HG03175 (cell line): ENCODE data around the gene ATXN2.
A peak's percentile ranks its signal among the peaks of the same experiment; 100 is the strongest.
"Not testable (repeated sequence)": the region's sequence is repeated elsewhere in the genome, so short reads cannot be mapped to it uniquely, and the experiment has no call there.

Experiments
- ATAC-seq: cut with Tn5 transposase; IDR thresholded peaks from one replicate; pipeline ENCODE4 v1.9.1; 2021; ENCODE audit warnings: mild to moderate bottlenecking, moderate library complexity; ENCODE audit not compliant: unreplicated experiment

Gene ATXN2

GRCh38 chr12:111578276-111578970 is 20.7 kb downstream of the ATXN2 start:
- ATAC-seq = no peak

GRCh38 chr12:111574797-111575443 is 24.2 kb downstream of the ATXN2 start:
- no peak for ATAC-seq

GRCh38 chr12:111573476-111573875 is 25.6 kb downstream of the ATXN2 start:
- no peak for ATAC-seq

DNA sequence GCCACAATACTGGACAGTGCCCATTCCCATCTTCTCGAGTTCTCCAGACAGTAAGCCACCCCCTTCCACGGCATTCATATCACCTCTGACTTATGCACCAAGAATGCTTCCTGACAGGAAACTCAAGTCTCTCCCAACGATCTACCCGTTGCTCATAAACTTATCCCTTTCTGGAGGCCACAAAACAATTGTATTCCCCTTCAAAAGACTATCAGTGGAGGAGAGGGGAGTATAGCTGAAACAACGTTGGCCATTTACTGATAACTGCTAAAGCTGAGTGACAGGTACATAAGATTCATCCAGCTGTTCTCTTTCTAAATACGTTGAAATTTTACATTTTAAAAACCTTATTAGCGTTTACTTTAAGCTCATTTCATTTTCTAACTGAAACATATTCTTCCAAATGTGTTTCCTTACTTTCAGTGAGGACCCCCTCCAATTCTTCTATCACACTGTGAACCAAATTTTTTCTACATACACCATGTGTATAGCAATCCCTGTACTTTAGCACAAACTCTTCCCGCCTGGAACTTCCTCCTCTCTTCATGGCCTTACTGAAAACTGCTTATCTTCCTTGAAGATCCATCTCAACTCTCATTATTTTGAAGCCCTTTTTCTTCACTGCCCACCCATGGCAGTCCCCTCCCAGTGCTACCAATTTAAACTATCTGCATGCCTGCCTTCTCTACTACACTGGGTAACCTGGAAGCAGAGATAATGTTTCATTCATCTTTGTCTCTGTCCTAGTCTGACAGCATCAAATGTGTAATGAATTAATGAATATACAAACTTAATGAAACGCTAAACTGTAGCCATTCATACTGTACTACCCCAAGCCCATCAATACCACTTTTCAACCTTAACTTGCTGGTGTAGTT is 28.8 kb downstream of the ATXN2 start:
- no peak for ATAC-seq

DNA sequence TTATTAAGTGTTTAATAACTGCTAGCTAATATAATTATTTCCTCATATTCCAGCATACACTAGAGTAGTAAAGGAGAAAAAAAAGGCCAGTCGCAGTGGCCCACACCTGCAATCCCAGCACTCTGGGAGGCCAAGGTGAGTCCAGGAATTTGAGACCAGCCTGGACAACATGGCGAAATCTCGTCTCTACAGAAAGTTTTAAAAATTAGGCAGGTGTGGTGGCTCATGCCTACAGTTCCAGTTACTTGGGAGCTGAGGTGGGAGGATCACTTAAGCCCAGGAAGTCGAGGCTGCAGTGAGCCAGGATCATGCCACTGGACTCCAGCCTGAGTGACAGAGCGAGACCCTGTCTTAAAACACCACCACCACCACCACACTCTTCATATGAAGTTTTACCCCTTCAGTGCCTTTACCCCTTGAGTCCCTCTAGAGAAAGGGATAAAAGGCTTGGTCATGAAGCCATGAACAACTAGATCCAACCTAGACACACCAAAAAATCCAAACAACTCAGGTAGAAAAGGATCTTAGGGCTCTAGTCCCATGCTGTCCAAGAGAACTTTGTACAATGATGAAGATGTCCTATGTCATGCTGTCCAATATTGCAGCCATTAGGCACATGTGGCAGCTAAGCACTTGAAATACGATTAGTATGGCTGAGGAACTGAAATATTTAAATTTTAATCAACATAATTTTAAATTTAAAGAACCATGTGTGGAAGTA is 29.6 kb downstream of the ATXN2 start:
- ATAC-seq = no peak

GRCh38 chr12:111560844-111561243 is 38.3 kb downstream of the ATXN2 start:
- not testable (repeated sequence) for ATAC-seq

DNA sequence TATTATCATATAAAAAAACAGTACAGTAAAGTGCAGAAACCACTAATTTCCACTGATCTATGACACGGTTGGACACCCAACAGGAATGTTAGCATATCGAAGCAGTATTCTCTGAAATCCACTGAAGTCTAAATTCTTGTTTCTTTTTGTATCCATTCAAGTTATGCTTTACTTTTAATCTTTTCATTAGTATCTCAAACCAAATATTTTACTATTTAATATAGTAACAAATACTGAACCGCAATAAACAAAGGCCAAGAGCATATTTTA is 41.1 kb downstream of the ATXN2 start:
- no peak for ATAC-seq

GRCh38 chr12:111557271-111558106 is 41.6 kb downstream of the ATXN2 start:
- ATAC-seq = no peak

DNA sequence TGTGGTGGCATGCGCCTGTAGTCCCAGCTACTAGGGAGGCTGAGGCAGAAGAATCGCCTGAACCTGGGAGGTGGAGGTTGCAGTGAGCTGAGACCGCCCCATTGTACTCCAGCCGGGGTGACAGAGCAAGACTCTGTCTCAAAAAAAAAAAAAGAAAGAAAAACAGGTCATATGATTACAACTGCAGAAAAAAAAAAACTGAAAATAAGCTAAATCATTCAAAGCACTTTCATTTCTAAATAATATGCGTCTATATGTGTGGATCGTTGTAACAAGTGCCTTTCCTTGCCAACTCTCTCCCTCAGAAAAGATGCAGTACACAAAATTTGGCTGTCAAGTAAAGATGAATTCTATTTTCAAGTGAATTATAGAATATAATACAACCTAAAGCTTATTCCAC is 42.4 kb downstream of the ATXN2 start:
- no peak for ATAC-seq

DNA sequence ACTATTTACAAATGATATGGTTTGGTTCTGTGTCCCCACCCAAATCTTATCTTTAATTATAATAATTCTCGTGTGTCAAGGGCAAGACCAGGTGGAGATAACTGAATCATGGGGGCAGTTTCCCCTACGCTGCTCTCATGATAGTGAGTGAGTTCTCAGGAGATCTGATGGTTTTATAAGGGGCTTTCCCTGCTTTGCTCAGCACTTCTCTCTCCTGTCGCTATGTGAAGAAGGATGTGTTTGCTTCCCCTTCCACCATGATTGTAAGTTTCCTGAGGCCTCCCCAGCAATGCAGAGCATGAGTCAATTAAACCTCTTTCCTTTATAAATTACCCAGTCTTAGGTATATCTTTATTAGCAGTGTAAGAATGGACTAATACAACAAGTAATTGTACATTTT is 43.8 kb downstream of the ATXN2 start:
- not testable (repeated sequence) for ATAC-seq

- ATAC-seq = no peak
These were observed 52.2 kb downstream of the ATXN2 start for GRCh38 chr12:111546758-111547383.

GRCh38 chr12:111546171-111546570 is 52.9 kb downstream of the ATXN2 start:
- no peak for ATAC-seq

DNA sequence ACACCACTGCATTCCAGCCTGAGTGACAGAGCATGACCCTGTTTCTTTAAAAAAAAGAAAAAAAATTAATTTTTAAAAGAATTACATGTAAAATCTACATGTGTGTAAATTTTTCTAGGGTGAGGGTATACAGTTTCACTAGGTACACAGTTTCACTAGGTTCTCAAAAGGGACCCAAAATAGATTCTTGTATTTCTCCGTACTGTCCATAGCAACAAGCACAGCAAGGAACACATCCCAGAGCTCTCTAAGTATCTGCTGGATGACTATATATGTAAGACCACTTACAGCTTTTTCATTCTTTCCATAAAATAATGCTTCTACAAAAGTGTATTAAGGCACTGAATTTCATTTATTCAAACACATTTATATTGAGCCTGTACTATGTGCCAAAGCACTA is 55.1 kb downstream of the ATXN2 start:
- ATAC-seq = no peak

DNA sequence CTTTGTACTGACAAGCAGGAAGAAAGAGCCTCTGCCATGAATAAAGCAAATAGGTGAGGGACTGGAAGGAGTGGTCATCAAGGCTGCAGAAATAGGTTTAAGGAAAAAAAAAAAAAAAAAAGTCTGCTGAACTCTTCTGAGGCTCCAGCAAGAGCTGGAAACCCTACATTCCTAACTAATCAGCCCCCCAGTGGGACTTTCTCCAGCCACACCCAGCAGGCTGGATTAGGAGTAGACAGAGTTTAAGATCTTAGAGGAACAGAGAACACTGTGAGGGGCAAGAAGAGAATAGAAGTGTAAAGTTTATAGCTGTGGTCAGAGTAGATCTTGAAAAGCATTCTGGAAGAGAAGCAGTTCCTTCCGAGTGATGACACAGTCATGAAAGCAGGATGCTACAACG is 66.4 kb downstream of the ATXN2 start:
- no peak for ATAC-seq

GRCh38 chr12:111529424-111530368 is 69.4 kb downstream of the ATXN2 start:
- ATAC-seq = peak; percentile 52

- no peak for ATAC-seq
These were observed 75.4 kb downstream of the ATXN2 start for GRCh38 chr12:111523587-111524167.

DNA sequence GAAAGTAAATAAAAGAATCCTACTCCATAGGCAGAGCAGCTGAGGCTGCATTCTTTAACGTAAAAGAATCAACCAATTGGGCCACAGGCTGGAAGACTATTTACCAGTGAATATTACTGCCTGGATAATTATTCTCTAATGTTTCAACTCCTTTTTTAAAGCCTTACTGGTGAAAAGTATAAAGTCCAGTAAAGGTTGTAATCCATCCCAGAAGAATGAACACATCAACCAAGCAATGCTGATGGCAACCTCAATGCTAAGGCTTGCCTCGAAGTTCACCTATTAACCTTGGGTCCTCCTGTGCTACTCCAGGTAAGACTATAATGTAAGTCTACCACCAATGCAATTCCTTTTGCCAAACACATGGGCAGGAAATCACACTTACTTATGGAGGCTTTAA is 77.3 kb downstream of the ATXN2 start:
- ATAC-seq = no peak

GRCh38 chr12:111519937-111520336 is 79.2 kb downstream of the ATXN2 start:
- ATAC-seq = no peak

- no peak for ATAC-seq
These were observed 80.0 kb downstream of the ATXN2 start for GRCh38 chr12:111519083-111519482.
